SHP77 treated with DMSO at 0.1 percent for 48 hours (cell line): ENCODE measurements around the gene SYNDIG1.

Experiments used
- DNase-seq: peaks from one replicate; lab custom pipeline; 2025; lab: John Stamatoyannopoulos, UW

SYNDIG1 gene

GRCh38 chr20:24528583-24529368 is 59.3 kb downstream of the SYNDIG1 start:
- DNase-seq, result no peak

- DNase-seq, result no peak
Measured at GRCh38 chr20:24529369-24529719, 59.9 kb downstream of the SYNDIG1 start.

GRCh38 chr20:24530131-24530680 is 60.8 kb downstream of the SYNDIG1 start:
- DNase-seq, result no peak

GRCh38 chr20:24531202-24531601 is 61.8 kb downstream of the SYNDIG1 start:
- no peak for DNase-seq

- no peak for DNase-seq
Measured at GRCh38 chr20:24531631-24532419, 62.4 kb downstream of the SYNDIG1 start.

GRCh38 chr20:24533449-24533848 is 64.0 kb downstream of the SYNDIG1 start:
- DNase-seq, result no peak

GRCh38 chr20:24534282-24534681 is 64.9 kb downstream of the SYNDIG1 start:
- DNase-seq, result no peak

- DNase-seq, result no peak
Measured at GRCh38 chr20:24535941-24536730, 66.7 kb downstream of the SYNDIG1 start.

- DNase-seq, result no peak
Measured at GRCh38 chr20:24537210-24537609, 67.8 kb downstream of the SYNDIG1 start.

- no peak for DNase-seq
Measured at GRCh38 chr20:24542721-24543120, 73.3 kb downstream of the SYNDIG1 start.

- no peak for DNase-seq
Measured at GRCh38 chr20:24543168-24543567, 73.7 kb downstream of the SYNDIG1 start.

- no peak for DNase-seq
Measured at GRCh38 chr20:24543741-24544140, 74.3 kb downstream of the SYNDIG1 start.

GRCh38 chr20:24544371-24544770 is 74.9 kb downstream of the SYNDIG1 start:
- no peak for DNase-seq

GRCh38 chr20:24545168-24545567 is 75.7 kb downstream of the SYNDIG1 start:
- DNase-seq, result no peak

- no peak for DNase-seq
Measured at GRCh38 chr20:24546232-24546892, 76.9 kb downstream of the SYNDIG1 start.

GRCh38 chr20:24547967-24548366 is 78.5 kb downstream of the SYNDIG1 start:
- no peak for DNase-seq

GRCh38 chr20:24559114-24559732 is 89.8 kb downstream of the SYNDIG1 start:
- no peak for DNase-seq

- no peak for DNase-seq
Measured at GRCh38 chr20:24560571-24561491, 91.4 kb downstream of the SYNDIG1 start.

- no peak for DNase-seq
Measured at GRCh38 chr20:24565835-24566351, 96.5 kb downstream of the SYNDIG1 start.

GRCh38 chr20:24566656-24567055 is 97.2 kb downstream of the SYNDIG1 start:
- no peak for DNase-seq
